HCT116 (cell line): Measurements from ENCODE around the gene SNX25. TPM values are rescaled to one million over a fixed set of nuclear protein-coding genes. Genes with fewer than 3 reads are reported as not detected.

ENCODE experiments used
- ATAC-seq: fragments of 200-7000 bp; cut with Tn5 transposase; 2 replicates; pipeline ENCODE4 v1.9.1; 2020; ENCODE audit warnings: mild to moderate bottlenecking, moderate library complexity
- BruUV-seq: library from RNA; stranded (reverse); fragments of 400-500 nt; replicated peaks from 2 replicates; lab custom pipeline; 2021; lab: Mats Ljungman, UMichigan
- CTCF ChIA-PET: fragments of 300-600 bp; sonication (Branson Sonifier 250); formaldehyde crosslinking; loops from one replicate; lab custom pipeline; 2021; ENCODE audit warnings: antibody characterized with exemption; lab: Charles Lee
- POLR2A ChIA-PET: fragments of 300-600, 350-600 bp; sonication (Branson Sonifier 250); formaldehyde crosslinking; loops from one replicate; lab custom pipeline; 2021; ENCODE audit warnings: antibody characterized with exemption; lab: Charles Lee
- RAD21 ChIA-PET, 2 experiments: fragments of 300-600 bp; sonication (Branson Sonifier 250); formaldehyde crosslinking; loops; one replicate each; lab custom pipeline; 2023; ENCODE audit warnings: low total read pairs in 2 of 2; ENCODE audit not compliant: uncharacterized antibody in 2 of 2, unreplicated experiment in 2 of 2, low non-redundant PET in 1 of 2; lab: Charles Lee
- DNase-seq: peaks from one replicate; pipeline ENCODE4 v3.0.0-alpha.2; 2010; ENCODE audit warnings: low read depth, low spot score
- H2AFZ ChIP-seq: fragments of 200-600 bp; shearing (Covaris generic), sonication (generic); 2 replicates; pipeline ENCODE4 v1.6.1; 2017; ENCODE audit warnings: low read depth, mixed run types, mixed read lengths, antibody characterized with exemption, low read length; ENCODE audit not compliant: poor library complexity, severe bottlenecking
- H3K27ac ChIP-seq: 2 replicates; pipeline ENCODE4 v1.5.1; 2012; ENCODE audit warnings: low read depth, low read length
- H3K27me3 ChIP-seq: fragments of 200-600 bp; sonication (generic); 2 replicates; pipeline ENCODE4 v1.6.1; 2016; ENCODE audit warnings: mixed run types, low read length, mixed read lengths; ENCODE audit not compliant: insufficient read depth
- H3K36me3 ChIP-seq, 2 experiments: fragments of 200-500 bp in 1 of 2; fragments of 200-600 bp in 1 of 2; sonication (Bioruptor generic) in 1 of 2; sonication (generic) in 1 of 2; 2 replicates each; pipeline versions ENCODE4 v1.5.1 to v1.6.1; 2014 to 2016; ENCODE audit warnings: low read length in 2 of 2, inconsistent platforms in 1 of 2, mixed read lengths in 1 of 2, mixed run types in 1 of 2; ENCODE audit not compliant: insufficient read depth in 2 of 2, control insufficient read depth in 1 of 2
- H3K4me1 ChIP-seq, 2 experiments: fragments of 200-600 bp in 1 of 2; sonication (generic) in 1 of 2; 2 replicates each; pipeline versions ENCODE4 v1.5.1 to v1.6.1; 2012 to 2017; ENCODE audit warnings: low read length in 2 of 2, inconsistent platforms in 1 of 2, mild to moderate bottlenecking in 1 of 2, mixed read lengths in 1 of 2, mixed run types in 1 of 2, moderate library complexity in 1 of 2; ENCODE audit not compliant: insufficient read depth in 2 of 2, control insufficient read depth in 1 of 2
- H3K4me2 ChIP-seq: fragments of 200-600 bp; sonication (generic); 2 replicates; pipeline ENCODE4 v1.6.1; 2017; ENCODE audit warnings: mixed run types, low read length, mixed read lengths
- H3K4me3 ChIP-seq, 2 experiments: fragments of 200-600 bp in 1 of 2; sonication (generic) in 1 of 2; replicated peaks in 1 of 2; 2 replicates each; pipeline ENCODE4 v1.5.1; 2011 to 2016; ENCODE audit warnings: low read length in 2 of 2, control low read depth in 1 of 2, low read depth in 1 of 2, mild to moderate bottlenecking in 1 of 2, mixed read lengths in 1 of 2, mixed run types in 1 of 2
- H3K79me2 ChIP-seq: fragments of 200-600 bp; sonication (generic); 2 replicates; pipeline ENCODE4 v1.6.1; 2017; ENCODE audit warnings: mild to moderate bottlenecking, mixed run types, low read length, moderate library complexity, mixed read lengths; ENCODE audit not compliant: insufficient read depth
- H3K9ac ChIP-seq: fragments of 200-600 bp; sonication (generic); 2 replicates; pipeline ENCODE4 v1.6.1; 2016; ENCODE audit warnings: low read length, mixed read lengths
- H3K9me2 ChIP-seq: fragments of 200-600 bp; sonication (generic), shearing (Covaris generic); 2 replicates; pipeline ENCODE4 v1.6.1; 2017; ENCODE audit warnings: mixed run types, mild to moderate bottlenecking, moderate library complexity; ENCODE audit not compliant: insufficient read depth
- H3K9me3 ChIP-seq, 2 experiments: fragments of 200-500 bp in 1 of 2; fragments of 200-600 bp in 1 of 2; sonication (Bioruptor generic) in 1 of 2; sonication (generic) in 1 of 2; 2 replicates each; pipeline ENCODE4 v1.6.1; 2014 to 2017; ENCODE audit warnings: low read length in 2 of 2, mixed read lengths in 2 of 2, inconsistent platforms in 1 of 2, low read depth in 1 of 2, mild to moderate bottlenecking in 1 of 2, mixed run types in 1 of 2, moderate library complexity in 1 of 2; ENCODE audit not compliant: control insufficient read depth in 1 of 2, insufficient read depth in 1 of 2
- H4K20me1 ChIP-seq: fragments of 200-600 bp; sonication (generic), shearing (Covaris generic); 2 replicates; pipeline ENCODE4 v1.6.1; 2017; ENCODE audit warnings: mixed run types, mild to moderate bottlenecking, moderate library complexity; ENCODE audit not compliant: insufficient read depth
- ATF3 ChIP-seq: IDR thresholded peaks from 2 replicates; pipeline ENCODE4 v1.6.1; 2012
- CEBPB ChIP-seq: IDR thresholded peaks from 2 replicates; pipeline ENCODE4 v1.6.1; 2012; ENCODE audit warnings: low read depth
- CTCF ChIP-seq, 3 experiments: fragments of 200-600 bp in 1 of 3; sonication (generic) in 1 of 3; IDR thresholded peaks in 2 of 3; conservative IDR thresholded peaks in 1 of 3; 2 replicates each; pipeline ENCODE4 v1.5.1; 2012 to 2017; ENCODE audit warnings: low read depth in 2 of 3, low read length in 2 of 3, antibody characterized with exemption in 1 of 3, borderline replicate concordance in 1 of 3, control low read depth in 1 of 3, mild to moderate bottlenecking in 1 of 3, mixed read lengths in 1 of 3, mixed run types in 1 of 3, moderate library complexity in 1 of 3; ENCODE audit not compliant: insufficient read depth in 1 of 3
- ELF1 ChIP-seq: IDR thresholded peaks from 2 replicates; pipeline ENCODE4 v1.6.1; 2012; ENCODE audit warnings: low read depth, borderline replicate concordance
- EZH2 ChIP-seq: fragments of 200-600 bp; sonication (generic); IDR thresholded peaks from 2 replicates; pipeline ENCODE4 v1.6.1; 2017; ENCODE audit warnings: antibody characterized with exemption, mixed run types
- MAX ChIP-seq: IDR thresholded peaks from 2 replicates; pipeline ENCODE4 v1.6.1; 2012
- POLR2A ChIP-seq: IDR thresholded peaks from 2 replicates; pipeline ENCODE4 v1.7.0; 2011; ENCODE audit warnings: borderline replicate concordance; ENCODE audit not compliant: insufficient read depth, insufficient read length; ENCODE audit errors: extremely low read depth
- REST ChIP-seq: IDR thresholded peaks from 2 replicates; pipeline ENCODE4 v1.6.1; 2012; ENCODE audit warnings: low read depth
- TCF7L2 ChIP-seq: IDR thresholded peaks from 2 replicates; pipeline ENCODE4 v1.7.0; 2011; ENCODE audit warnings: borderline replicate concordance, inconsistent platforms; ENCODE audit not compliant: insufficient read depth, insufficient read length; ENCODE audit errors: extremely low read depth
- YY1 ChIP-seq: IDR thresholded peaks from 2 replicates; pipeline ENCODE4 v1.6.1; 2011; ENCODE audit warnings: low read length, low read depth, moderate library complexity, mild to moderate bottlenecking; ENCODE audit not compliant: insufficient replicate concordance; ENCODE audit errors: extremely low read depth
- ZBTB33 ChIP-seq: IDR thresholded peaks from 2 replicates; pipeline ENCODE4 v1.6.1; 2011; ENCODE audit warnings: mild to moderate bottlenecking, low read length, moderate library complexity; ENCODE audit not compliant: insufficient replicate concordance; ENCODE audit errors: extremely low read depth
- intact Hi-C: fragments of 100-400 bp; cut with micrococcal nuclease; formaldehyde crosslinking; loops from 2 replicates; pipeline ENCODE4 v1.10.0; 2022
- total RNA-seq: library from RNA; stranded (reverse); gene quantifications from one replicate; pipeline ENCODE4 v1.2.1, GENCODE V29; 2021; ENCODE audit not compliant: unreplicated experiment

Gene SNX25
- total RNA-seq, 1 experiment from 2014 or later, result 20.9 TPM

GRCh38 chr4:185254434-185254833 lies 45.0 kb downstream of the SNX25 start (continued):
- no peak for TF ChIP-seq REST
- no peak for TF ChIP-seq CEBPB
- no peak for TF ChIP-seq ATF3
- TF ChIP-seq MAX, result no peak

- no peak overlapping the region for H3K4me3 ChIP-seq
- no peak overlapping the region for H2AFZ ChIP-seq
- ChIA-PET RAD21 (no interaction called here), CTCF (no interaction called here), POLR2A (no interaction called here)
- H3K9me3 ChIP-seq, result no peaks in the 10 kb centered on the region
- H4K20me1 ChIP-seq, result no peaks in the 10 kb centered on the region
- no peaks in the 10 kb centered on the region for H3K36me3 ChIP-seq
- no TSS peak for BruUV-seq
- no peak overlapping the region for H3K9ac ChIP-seq
- no peaks in the 10 kb centered on the region for H3K27me3 ChIP-seq
- no peaks in the 10 kb centered on the region for H3K9me2 ChIP-seq
- DNase-seq (no peak), ATAC-seq (no peak)
- no peak overlapping the region for H3K27ac ChIP-seq
- H3K4me2 ChIP-seq, result peak overlapping the region; percentile 55; the same call in 1 of the 2 replicates
- H3K79me2 ChIP-seq, result no peaks in the 10 kb centered on the region
- H3K4me1 ChIP-seq, result peaks cover 6 to 29% of the 10 kb centered on the region in 2 experiments; a peak in 3 of 4 replicates
- intact Hi-C loops, result no loop called here
- TF ChIP-seq EZH2 (no peak), CTCF (IDR thresholded peaks at IDR 0.05 in 2 of 3, conservative IDR thresholded peaks at IDR 0.05 in 1 of 3; ENCODE audit: borderline replicate concordance in 1 of 3, insufficient read depth in 1 of 3, low read depth in 2 of 3, low read length in 2 of 3) (no peak), POLR2A (no peak), REST (no peak), ELF1 (no peak), CEBPB (no peak), YY1 (no peak), TCF7L2 (no peak), ZBTB33 (no peak)
These were observed 46.5 kb downstream of the SNX25 start for GRCh38 chr4:185255868-185256267.
